ENCODE results near the gene KMO.

- no peak for TF ChIP-seq EZH2 (IDR thresholded peaks at IDR 0.05; ENCODE audit: low read length, unreplicated experiment)
- no peak for TF ChIP-seq CTCF (conservative IDR thresholded peaks at IDR 0.05; ENCODE audit: low read depth, low read length)
- no peak for TF ChIP-seq EZH2phosphoT487 (IDR thresholded peaks at IDR 0.05; ENCODE audit: borderline replicate concordance, low read length)
Observed at GRCh38 chr1:241611736-241612135, 79.6 kb downstream of the KMO start.
